HG02840 (cell line): Measurements from ENCODE around the gene PEMT.

Experiments used
- ATAC-seq: cut with Tn5 transposase; IDR thresholded peaks from one replicate; pipeline ENCODE4 v1.9.1; 2021; ENCODE audit warnings: mild to moderate bottlenecking, moderate library complexity, moderate number of reproducible peaks; ENCODE audit not compliant: unreplicated experiment, low FRiP score

The PEMT gene

GRCh38 chr17:17538417-17539391 is 52.8 kb downstream of the PEMT start:
- ATAC-seq: no peak

DNA sequence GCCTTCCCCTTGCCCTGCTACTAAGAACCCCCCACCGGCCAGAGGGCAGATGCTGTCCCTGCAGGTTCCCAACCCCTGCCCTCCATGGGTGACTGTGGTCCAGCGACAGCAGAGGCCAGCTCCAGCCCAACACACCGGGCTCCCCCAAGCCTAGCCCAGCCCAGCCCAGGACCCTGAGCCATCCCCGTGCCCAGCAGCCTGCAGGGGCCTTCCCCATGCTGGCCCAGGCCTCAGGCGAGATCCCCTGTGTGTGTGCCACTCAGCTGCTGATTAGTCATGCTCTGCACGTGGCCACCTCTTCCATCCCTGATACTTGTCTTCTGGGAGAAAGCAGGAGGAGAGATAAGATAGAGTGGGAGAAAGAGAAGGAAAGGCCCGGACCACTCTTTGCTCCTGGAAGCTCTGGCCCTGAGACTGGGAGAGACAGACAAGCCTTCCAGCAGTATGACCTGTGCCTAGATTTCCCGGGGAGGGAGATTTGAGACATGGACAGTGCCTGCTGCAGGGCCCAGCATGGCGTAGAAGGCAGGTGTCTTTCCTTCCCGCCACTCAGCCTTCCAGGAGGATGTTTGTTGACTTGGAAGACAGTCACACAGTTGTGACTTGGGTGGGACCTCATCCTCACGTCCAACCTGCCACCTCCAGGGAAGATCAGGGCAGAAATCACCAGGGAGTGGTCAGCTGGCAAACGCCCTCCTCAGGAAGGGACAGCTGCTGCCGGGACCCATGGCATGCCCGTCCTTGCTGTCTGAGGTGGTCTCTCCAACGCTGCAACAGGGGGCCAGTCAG is 54.0 kb downstream of the PEMT start:
- ATAC-seq: no peak

DNA sequence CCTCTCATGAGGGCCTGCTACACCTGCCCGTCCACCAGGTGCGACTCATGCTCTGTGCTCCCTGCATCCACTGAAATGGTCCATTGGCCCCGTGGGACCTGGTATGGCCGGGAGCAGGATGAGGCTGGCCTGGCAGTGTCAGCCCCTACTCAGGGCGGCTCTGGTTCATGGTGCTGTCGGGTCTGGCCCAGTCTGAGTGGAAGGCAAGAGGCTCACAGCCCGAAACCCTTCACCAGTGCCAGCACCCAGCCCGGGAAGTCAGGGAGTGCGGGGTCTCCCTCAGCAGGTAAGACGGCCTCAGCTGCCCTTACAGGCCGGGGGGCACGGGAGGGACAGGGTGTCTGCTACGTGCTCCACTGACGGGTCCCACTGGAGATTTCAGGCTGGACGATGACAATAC is 54.8 kb downstream of the PEMT start:
- no peak for ATAC-seq

DNA sequence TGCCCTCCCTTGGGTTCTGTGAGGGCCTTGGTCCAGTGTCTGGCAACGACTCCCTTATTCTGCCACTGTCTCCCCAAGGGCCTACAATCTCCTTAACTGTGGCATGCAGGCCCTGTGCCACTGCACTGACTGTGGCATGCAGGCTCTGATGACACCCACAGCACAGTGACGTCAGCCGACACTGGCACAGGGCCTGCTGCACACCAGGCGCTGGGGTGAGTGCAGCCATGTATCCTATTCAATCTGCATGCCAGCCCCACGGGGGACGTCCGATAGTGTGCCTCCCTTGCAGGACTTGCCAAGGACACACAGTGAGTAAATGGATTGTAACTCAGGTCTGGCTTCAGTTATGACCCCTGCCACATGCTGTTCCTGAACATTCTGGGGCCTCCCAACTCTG is 55.6 kb downstream of the PEMT start:
- ATAC-seq: no peak

DNA sequence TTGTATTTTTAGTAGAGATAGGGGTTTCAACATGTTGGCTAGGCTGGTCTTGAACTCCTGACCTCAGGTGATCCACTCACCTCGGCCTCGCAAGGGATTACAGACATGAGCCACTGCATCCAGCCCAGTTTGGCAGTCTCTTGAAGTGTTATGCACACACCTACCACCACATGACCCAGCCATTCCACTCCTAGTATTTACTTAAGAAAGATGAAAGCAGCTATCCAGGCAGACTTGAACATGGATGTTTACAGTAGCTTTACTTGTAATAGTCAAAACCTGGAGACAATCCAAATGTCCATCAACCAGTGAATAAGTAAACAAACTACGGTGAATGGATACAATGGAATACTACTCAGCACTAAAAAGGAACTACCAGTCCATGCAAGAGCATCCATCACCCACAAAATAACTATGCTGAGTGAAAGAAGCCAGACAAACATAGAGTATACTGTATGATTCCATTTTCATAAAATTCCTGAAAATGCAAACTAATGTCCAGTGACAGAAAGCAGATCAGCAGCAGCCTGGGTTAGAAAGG is 57.5 kb downstream of the PEMT start:
- no peak for ATAC-seq

GRCh38 chr17:17532991-17533390 is 58.5 kb downstream of the PEMT start:
- ATAC-seq: no peak

DNA sequence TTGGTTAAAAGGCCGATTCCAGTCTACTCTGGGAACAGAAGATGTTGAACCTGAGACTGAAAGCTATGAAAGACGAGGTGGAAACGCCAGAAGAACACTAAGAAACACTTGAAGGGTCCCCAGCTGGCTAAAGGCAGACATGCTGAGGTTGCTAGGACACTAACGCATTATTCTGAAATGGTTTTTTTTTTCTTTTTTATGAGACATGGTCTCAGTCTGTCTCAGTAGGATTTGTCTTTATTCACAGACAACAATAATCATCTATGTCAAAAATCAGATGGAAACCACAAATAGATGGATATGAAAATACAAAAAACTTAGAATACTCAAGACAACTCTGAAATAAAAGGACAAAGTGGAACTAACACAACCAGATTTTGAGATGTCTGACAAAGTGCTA is 60.4 kb downstream of the PEMT start:
- ATAC-seq: no peak

- no peak for ATAC-seq
Observed at GRCh38 chr17:17528696-17529652, 62.5 kb downstream of the PEMT start.

DNA sequence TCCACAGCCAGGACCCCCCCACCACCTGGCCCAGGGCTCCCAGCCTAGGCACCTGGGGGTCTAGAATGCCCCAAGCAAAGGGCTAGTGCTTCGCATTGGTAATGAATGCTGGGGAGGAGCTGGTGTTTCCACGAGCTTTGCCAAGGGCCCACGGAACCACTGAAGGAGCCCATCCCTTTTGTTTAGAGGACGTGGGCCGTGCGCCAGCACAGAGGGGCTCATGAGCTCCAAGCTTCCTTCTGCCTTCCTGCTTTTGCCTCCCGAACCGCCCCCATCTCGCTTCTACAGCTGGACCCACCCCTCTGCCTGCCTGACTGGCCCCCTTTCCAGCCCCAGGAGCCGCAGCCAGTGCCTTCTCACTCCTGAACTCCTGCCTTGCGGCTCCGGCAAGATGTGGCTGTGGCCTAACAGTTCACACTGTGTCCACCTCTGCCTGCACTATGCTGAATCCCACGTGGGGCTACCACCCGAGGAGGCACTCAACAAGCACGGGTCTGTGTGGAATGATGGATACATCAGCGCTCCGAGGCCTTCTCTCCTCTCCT is 63.5 kb downstream of the PEMT start:
- ATAC-seq: no peak

DNA sequence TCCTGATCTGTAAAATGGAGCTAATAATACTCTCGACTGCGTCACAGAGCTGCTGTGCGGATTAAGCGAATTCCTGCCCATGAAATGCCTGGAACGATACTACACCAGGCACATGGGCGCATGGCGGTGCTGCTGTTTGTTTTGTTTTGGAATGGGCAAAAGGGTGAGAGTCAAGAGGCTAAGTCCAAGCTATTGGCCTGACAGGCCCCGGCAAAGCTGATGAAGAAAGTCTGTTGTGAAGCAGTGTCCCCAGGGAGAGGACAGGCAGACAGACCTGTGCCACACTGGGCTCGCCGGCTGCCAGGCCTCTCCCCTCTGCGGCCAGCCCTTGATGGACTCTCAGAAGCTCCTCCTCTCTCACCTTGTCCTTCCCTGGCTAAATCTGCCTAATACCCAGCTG is 64.0 kb downstream of the PEMT start:
- no peak for ATAC-seq

- no peak for ATAC-seq
Observed at GRCh38 chr17:17526369-17526768, 65.1 kb downstream of the PEMT start.

- no peak for ATAC-seq
Observed at GRCh38 chr17:17525956-17526355, 65.6 kb downstream of the PEMT start.

DNA sequence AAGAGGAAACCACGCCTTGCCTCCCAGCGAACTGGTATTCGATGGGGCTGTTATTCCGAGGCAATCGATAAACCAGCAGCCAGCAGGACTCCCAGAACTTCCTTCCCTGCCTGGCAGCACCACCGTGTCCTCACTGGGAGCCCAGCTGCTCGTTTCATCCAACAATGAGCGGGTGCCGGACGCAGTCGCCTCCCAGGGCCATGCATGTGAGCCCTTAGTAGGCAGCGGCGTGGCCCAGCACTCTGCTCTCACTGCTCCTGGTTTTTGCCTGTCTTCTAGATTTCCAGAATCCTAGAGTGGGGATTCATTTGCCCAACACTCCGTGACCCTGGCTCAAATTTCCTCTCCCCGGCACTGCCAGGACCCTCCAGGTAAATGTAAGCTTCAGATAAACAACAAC is 66.2 kb downstream of the PEMT start:
- ATAC-seq: no peak

- no peak for ATAC-seq
Observed at GRCh38 chr17:17523731-17524490, 67.6 kb downstream of the PEMT start.

DNA sequence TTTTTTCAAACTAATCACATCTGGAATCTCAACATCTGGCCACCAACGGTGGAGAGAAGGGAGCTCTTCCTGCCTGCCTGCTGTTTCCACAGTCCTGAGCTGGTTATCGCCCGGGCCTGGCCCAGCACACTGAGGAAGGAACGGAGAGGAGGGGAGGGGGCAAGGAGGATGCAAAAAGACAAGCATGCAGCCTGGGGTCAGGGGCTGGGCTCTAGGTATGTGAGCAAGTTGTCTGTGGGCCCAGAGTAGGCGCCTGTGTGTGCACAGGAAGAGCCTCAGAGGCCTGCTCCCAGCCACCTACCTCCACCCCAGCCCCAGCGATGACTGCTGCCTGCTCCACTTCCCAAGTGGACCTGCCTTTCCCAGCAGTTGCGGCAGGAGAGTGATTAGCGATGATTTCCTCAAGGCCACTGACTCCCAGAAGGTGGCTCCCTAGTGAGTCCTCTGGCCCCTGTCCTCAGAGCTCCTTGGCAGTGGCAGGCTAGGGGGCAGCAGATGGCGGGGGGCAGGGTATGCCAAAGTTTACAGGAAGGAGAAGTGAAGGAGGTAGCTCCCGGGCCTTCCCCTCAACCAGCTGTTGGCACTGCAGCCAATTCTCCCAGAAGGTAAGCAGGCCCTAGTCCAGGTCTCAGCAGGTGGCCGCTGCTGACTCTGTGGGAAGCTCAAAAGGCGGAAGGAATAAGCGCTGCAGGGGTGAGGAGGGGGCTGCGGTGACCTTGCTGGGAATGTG is 68.3 kb downstream of the PEMT start:
- no peak for ATAC-seq

DNA sequence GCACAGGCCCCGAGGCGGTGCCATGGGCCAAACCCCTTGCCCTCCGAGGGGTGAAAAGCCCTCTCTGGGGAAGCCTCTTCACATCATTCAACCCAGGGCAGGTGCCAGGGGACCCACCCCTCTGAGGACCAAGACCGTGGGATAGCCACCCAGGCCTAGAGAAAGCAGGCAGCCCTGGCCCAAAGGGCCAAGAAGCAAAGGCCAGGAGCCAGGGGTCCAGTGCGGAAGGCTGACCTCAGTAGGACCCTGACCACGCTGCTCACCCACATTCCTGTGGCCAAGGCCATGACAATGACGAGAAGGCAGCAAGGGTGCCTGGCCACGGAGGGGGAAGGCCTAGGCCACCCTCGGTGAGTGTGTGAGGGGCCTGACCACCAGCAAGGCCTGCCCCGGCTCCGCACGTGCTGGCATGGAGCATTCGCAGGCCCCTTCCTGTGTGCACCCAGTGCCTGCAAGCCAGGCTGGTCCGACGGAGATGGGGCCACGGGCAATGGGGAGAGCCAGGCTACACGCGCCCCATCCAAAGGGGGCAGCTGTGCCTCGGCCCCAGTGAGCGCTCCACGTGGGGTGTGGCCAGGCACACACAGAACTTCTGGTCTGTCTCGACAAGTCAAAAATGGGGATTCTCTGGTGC is 70.8 kb downstream of the PEMT start:
- no peak for ATAC-seq

GRCh38 chr17:17519886-17520285 is 71.6 kb downstream of the PEMT start:
- no peak for ATAC-seq

DNA sequence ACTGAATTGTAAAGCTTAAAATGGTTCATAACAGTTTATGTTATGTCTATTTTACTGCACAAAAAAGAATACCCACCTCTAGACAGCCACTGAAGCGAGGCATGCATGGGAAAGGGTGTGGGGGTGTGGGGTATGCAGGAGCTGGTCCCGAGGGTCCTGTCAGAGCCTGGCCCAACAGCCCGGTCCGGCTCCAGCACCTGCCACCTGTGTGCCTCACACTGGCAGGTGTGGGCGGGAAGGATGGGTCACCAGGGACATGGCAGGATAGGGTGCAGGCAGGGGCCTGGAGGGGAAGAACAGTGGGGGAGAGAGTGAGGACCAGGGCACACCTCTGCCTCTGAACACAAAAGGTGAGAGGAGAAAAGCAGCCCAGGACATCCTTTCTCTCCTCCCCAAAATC is 72.6 kb downstream of the PEMT start:
- no peak for ATAC-seq
